GM10248 (cell line): ENCODE measurements around the gene RUNX3.

ENCODE experiments used
- CTCF ChIA-PET: fragments of 300-600 bp; sonication (Branson Sonifier 250); formaldehyde crosslinking; extraction: SDS; loops from one replicate; lab custom pipeline; 2021; ENCODE audit warnings: antibody characterized with exemption; lab: Yijun Ruan, JAX
- POLR2A ChIA-PET: fragments of 350-650 bp; sonication (Branson Sonifier 250); formaldehyde crosslinking; extraction: SDS; loops from one replicate; lab custom pipeline; 2020; ENCODE audit warnings: antibody characterized with exemption; lab: Yijun Ruan, JAX
- DNase-seq: peaks from one replicate; pipeline ENCODE4 v3.0.0; 2012; ENCODE audit errors: extremely low spot score
- TF ChIP-seq, protein P1 (sequence below): IDR thresholded peaks from 2 replicates; pipeline ENCODE4 v1.5.1; 2012; ENCODE audit warnings: mild to moderate bottlenecking, low read depth; ENCODE audit errors: extremely low read depth, missing control alignments, control extremely low read depth

Gene RUNX3

DNA sequence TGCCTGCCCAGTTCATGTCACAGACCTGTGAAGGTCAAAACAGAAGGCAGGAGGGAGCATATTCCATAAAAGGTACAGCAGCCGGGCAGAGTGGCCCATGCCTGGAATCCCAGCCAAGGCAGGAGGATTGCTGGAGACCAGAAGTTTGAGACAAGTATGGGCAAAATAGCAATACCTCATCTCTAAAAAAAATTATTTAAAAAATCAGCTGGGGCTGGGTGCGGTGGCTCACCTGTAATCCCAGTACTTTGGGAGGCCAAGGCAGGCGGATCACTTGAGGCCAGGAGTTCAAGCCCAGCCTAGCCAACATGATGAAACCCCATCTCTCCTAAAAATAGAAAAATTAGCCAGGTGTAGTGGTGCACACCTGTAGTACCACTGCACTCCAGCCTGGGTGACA, 64.5 kb downstream of the RUNX3 start:
- CTCF ChIA-PET: interaction anchor here (1.4 kb wide), 1 partner anchor 13 kb away, joined by 3 read pairs; no protein-coding TSS in a partner anchor
- DNase-seq: no peak
- TF ChIP-seq, protein P1, sequence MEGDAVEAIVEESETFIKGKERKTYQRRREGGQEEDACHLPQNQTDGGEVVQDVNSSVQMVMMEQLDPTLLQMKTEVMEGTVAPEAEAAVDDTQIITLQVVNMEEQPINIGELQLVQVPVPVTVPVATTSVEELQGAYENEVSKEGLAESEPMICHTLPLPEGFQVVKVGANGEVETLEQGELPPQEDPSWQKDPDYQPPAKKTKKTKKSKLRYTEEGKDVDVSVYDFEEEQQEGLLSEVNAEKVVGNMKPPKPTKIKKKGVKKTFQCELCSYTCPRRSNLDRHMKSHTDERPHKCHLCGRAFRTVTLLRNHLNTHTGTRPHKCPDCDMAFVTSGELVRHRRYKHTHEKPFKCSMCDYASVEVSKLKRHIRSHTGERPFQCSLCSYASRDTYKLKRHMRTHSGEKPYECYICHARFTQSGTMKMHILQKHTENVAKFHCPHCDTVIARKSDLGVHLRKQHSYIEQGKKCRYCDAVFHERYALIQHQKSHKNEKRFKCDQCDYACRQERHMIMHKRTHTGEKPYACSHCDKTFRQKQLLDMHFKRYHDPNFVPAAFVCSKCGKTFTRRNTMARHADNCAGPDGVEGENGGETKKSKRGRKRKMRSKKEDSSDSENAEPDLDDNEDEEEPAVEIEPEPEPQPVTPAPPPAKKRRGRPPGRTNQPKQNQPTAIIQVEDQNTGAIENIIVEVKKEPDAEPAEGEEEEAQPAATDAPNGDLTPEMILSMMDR: no peak
- POLR2A ChIA-PET: no interaction called here

DNA sequence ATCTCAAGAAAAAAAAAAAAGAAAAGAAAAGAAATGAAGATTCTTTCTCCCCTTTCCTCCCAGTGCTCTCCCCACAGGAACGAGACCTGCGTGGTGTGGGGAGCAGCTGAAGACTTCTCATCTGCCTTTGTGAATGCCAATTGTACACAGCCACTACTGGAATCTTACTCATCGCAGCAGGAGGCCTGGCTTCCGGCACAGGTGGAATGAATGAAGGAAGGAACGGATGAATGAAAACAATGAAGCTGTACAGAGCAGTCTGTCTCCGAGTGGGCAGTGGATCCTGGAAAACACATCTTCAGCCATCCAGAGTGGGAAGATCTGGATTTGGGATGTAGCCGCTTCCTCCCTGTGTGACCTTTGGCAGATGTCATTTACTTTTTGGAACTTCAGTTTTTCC, 64.9 kb downstream of the RUNX3 start:
- no peak for DNase-seq
- TF ChIP-seq, protein P1: no peak
- ChIA-PET CTCF (interaction anchor here (1.4 to 3.3 kb wide), 2 partner anchors 13 to 16 kb away, joined by 3 to 14 read pairs; no protein-coding TSS in a partner anchor), POLR2A (no interaction called here)

DNA sequence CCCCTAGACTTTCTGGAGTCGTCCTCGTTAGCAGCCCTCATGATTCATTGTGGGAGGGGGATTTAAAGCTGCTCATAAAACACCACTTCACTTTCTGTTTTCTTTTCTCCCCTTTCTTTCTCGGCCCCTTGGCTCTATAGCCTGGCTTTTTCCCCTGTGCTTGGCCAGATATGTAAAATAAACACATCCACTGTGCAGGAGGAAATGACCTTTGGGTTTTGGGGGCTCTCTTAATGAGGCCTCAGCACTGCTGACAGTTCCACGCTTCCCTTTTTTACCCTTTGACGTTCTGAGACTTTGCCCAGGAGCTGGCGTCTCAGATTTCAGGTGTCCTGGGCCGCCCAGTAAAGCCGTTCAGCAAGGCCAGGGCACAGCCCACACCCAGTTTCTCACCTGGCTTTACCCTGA, 65.7 kb downstream of the RUNX3 start:
- POLR2A ChIA-PET: no interaction called here
- TF ChIP-seq, protein P1: no peak
- CTCF ChIA-PET: interaction anchor here (0.9 to 3.3 kb wide), 3 partner anchors 14 to 34 kb away, joined by 3 to 14 read pairs (median 4); no protein-coding TSS in a partner anchor
- DNase-seq: peak; percentile 31

DNA sequence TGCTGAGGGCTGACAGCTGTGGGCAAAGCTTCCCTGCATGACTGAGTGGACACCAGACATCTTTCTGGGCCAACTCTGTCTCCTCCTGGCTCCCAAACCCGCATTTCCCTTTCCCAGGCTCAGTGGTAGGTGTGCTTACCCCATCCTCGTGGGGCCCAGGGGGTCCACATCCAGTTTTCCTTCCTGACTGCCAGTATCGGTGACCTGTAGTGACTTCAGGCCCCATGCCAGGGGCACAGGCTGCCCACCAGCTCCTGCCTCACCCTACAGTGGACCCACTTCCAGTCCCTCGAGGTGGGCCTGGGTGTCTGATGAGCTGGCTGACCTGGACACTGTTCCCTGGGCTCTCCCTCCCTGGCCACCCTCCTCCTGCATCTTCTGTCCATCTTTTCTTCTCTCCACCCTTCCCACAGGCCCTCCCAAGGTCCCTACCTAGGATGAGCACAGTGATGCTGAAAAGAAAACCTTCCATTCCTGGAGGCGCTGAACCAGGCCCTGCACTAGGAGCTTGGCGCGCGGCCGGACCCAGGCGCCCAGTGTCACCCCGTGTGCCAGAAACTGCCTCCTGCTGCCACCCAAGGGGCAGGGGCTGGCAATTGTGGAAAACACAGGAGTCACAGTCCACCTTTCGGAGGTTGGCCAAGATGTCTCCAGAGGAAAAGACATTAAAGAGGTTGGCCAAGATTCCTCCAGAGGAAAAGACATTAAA, 67.1 kb downstream of the RUNX3 start:
- no peak for DNase-seq
- POLR2A ChIA-PET: interaction anchor here (0.5 kb wide), 1 partner anchor 14 kb away, joined by 20 read pairs; no protein-coding TSS in a partner anchor
- TF ChIP-seq, protein P1: no peak
- CTCF ChIA-PET: interaction anchor here (1.0 to 3.3 kb wide), 4 partner anchors 8 to 35 kb away, joined by 3 to 14 read pairs (median 4); no protein-coding TSS in a partner anchor

DNA sequence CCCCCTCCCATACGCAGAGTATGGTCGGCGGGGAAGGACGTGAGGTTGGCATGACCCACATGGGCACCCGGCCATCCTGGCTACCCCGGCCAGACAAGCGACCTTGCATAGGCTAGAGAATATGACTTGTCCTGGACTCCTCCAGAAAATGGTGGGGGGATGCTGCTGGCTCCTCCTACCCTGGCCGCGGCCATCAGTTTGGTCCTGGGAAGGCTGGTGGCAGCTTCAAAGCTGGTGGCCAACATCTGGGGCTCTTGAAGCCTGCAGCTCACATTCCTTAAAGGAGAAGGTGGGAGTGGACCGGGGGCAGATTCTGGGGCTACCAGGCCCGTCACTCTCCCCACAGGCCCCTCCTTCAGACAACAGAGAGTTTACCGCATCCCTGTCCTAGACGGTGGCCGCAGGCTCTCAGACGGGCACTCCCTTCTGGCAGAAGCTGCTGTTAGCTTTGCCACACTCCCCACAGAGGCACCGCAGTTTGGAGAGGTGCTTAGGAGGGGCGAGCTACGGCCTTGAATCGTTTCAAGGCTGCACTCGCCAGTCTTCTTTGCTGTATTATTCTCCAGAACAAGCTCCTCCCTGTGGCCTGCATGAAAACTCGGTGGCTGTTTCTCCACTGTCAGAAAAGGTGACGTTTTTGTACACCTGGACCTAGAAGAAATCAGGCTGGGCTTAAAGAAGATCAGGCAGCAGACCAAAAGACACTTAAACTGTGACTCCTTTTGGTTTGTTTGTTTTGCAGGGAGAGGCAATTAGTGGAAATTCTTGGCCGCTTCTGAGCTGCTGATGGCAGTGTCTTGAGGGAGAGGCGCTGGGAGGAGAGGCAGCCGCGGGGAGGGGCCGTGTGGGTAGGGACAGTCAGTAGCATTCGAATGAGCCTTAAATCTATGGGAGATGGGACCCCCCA, 68.0 kb downstream of the RUNX3 start:
- ChIA-PET POLR2A (no interaction called here), CTCF (interaction anchor here (1.9 to 3.3 kb wide), 3 partner anchors 13 to 36 kb away, joined by 4 to 14 read pairs (median 5); no protein-coding TSS in a partner anchor)
- TF ChIP-seq, protein P1: no peak
- DNase-seq: no peak

DNA sequence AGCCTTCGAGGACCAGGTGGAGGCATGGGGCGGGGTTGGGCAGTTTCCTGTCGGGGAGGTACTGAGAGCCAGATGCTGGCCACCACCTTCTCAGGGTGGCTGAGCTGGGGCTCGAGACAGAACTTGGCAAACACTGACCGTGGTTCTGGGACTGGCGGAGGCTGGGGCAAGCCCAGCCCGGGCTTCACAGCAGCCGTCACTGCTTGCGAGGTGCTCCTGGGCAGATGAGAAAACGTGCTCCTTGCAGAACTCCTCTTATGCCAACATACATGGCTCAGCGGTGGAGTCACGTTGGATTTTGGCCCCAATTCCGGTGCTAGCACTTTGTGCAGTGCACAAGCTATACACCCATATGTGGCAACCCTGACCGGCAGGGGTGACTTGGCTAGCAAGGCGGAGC, 69.2 kb downstream of the RUNX3 start:
- POLR2A ChIA-PET: no interaction called here
- TF ChIP-seq, protein P1: no peak
- CTCF ChIA-PET: interaction anchor here (2.0 kb wide), 1 partner anchor 38 kb away, joined by 4 read pairs; no protein-coding TSS in a partner anchor
- DNase-seq: no peak
